BE2C (cell line): ENCODE data around the gene C22orf39.
"Not testable (repeated sequence)": the region's sequence is repeated elsewhere in the genome, so short reads cannot be mapped to it uniquely, and the experiment has no call there.

Experiments used
- DNase-seq: peaks from one replicate; pipeline ENCODE4 v3.0.0-alpha.2; 2020
- H3K27me3 ChIP-seq: fragments of 250-450 bp; sonication (Bioruptor Pico); 2 replicates; pipeline ENCODE4 v1.5.1; 2020; ENCODE audit warnings: mild to moderate bottlenecking
- H3K36me3 ChIP-seq: fragments of 250-450 bp; sonication (Bioruptor Pico); 2 replicates; pipeline ENCODE4 v1.5.1; 2020; ENCODE audit warnings: mild to moderate bottlenecking
- H3K4me1 ChIP-seq: fragments of 250-450 bp; sonication (Bioruptor Pico); 2 replicates; pipeline ENCODE4 v1.5.1; 2020
- H3K4me3 ChIP-seq: 2 replicates; pipeline ENCODE4 v1.5.1; 2011; ENCODE audit warnings: low read depth, low read length
- H3K9me3 ChIP-seq: fragments of 250-450 bp; sonication (Bioruptor Pico); 2 replicates; pipeline ENCODE4 v1.5.1; 2020
- TF ChIP-seq, protein P1 (sequence below): IDR thresholded peaks from 2 replicates; pipeline ENCODE4 v1.5.1; 2012; ENCODE audit warnings: mild to moderate bottlenecking, low read depth, low read length

The C22orf39 gene

DNA sequence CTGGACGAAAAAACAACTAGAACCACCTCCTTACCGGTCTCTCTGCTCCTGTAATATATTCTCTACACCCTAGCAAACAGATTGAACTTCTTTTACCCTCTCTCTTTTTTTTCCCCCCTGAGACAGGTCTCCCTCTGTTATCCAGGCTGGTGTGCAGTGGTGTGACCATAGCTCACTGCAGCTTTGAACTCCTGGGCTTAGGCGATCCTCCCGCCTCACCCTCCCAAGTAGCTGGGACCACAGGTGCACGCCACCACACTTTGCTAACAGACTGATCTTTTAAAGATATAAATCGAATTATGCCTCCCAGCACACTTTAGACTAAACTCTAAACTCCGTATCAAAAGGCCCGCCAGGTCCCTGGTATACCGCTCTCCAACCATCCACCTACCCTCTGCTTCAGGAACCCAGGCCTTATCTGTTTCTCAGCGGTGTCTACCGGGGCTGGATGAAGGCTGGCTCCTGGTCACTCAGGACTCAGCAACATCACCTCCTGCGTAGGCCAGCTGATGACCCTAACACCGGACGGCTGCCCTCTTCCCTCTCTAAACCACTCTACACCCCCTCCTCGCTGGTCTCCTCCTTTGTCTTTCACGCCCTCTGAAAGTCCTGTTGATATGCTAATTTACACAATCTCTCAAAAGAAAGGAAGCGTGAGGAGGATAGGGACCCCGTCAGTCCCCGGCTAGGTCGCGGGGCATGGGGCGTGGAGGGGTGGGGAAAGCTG lies 745 bp downstream of the C22orf39 start:
- TF ChIP-seq, protein P1, sequence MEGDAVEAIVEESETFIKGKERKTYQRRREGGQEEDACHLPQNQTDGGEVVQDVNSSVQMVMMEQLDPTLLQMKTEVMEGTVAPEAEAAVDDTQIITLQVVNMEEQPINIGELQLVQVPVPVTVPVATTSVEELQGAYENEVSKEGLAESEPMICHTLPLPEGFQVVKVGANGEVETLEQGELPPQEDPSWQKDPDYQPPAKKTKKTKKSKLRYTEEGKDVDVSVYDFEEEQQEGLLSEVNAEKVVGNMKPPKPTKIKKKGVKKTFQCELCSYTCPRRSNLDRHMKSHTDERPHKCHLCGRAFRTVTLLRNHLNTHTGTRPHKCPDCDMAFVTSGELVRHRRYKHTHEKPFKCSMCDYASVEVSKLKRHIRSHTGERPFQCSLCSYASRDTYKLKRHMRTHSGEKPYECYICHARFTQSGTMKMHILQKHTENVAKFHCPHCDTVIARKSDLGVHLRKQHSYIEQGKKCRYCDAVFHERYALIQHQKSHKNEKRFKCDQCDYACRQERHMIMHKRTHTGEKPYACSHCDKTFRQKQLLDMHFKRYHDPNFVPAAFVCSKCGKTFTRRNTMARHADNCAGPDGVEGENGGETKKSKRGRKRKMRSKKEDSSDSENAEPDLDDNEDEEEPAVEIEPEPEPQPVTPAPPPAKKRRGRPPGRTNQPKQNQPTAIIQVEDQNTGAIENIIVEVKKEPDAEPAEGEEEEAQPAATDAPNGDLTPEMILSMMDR = no peak
- Histone ChIP-seq H3K4me1 (no peaks in the 10 kb centered on the region), H3K4me3 (peak overlapping the region; percentile 90), H3K36me3 (peaks cover 37% of the 10 kb centered on the region), H3K9me3 (no peaks in the 10 kb centered on the region), H3K27me3 (no peaks in the 10 kb centered on the region)
- no peak for DNase-seq

DNA sequence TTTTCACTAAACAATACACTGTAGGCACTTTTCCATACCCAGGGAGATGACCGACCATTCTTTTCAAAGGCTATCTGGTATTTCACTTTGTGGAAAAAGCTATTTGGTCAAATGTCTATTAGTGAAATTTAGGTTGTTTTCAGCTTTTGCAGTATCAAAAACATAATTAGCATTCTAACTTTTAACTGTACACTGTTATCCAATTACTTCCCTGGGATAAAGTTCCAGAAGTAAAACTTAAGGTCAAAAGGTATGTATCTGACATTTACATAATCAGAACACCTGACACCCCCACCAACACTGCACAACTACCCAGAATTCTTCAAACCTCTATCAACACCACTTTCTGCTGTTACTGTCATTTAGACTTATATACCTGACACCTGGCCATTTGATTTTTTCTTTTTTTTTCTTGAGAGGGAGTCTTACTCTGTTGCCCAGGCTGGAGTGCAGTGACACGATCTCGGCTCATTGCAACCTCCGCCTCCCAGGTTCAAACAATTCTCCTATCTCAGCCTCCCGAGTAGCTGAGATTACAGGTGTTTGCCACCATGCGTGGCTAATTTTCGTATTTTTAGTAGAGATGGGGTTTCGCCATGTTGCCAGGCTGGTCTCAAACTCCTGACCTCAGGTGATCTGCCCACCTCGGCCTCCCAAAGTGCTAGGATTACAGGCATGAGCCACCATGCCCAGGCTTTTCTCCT lies 2.1 kb downstream of the C22orf39 start:
- H3K4me3 ChIP-seq, H3K27me3 ChIP-seq, DNase-seq, H3K4me1 ChIP-seq, H3K9me3 ChIP-seq: not testable (repeated sequence)
- peaks cover 40% of the 10 kb centered on the region for H3K36me3 ChIP-seq

DNA sequence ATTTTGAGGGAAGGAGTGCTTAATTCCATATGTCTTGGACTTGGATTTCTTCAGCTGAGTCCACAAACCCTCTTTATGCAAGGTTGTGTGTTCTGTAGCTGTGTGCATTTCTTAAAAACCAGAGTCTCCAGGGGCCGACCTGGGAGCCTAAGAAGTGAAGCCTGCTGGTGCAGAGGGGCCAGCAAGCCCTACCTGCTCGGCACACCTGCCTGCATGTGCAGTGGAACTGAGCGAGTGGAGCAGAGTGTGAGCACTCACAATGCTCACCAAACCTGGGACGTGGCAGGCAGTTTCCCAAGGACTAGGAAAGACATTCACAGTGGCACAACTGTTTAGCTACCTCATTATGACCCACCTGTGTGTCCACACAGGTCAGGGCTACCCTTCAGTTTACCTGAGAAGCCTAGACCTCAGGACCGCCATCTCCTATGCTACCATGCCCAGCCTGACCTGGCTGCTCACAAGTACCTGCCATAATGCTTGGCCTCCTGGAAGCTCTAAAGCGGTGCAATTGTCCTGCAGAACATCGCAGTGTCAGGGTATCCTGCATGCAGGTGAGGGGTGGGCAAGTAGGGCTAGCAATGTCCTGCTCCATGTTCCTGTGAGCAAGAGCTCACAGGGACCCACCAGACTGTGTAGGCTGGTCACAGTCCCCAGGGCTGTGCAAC lies 3.8 kb downstream of the C22orf39 start:
- H3K27me3 ChIP-seq = no peaks in the 10 kb centered on the region
- peaks cover 35% of the 10 kb centered on the region for H3K36me3 ChIP-seq
- no peaks in the 10 kb centered on the region for H3K4me1 ChIP-seq

DNA sequence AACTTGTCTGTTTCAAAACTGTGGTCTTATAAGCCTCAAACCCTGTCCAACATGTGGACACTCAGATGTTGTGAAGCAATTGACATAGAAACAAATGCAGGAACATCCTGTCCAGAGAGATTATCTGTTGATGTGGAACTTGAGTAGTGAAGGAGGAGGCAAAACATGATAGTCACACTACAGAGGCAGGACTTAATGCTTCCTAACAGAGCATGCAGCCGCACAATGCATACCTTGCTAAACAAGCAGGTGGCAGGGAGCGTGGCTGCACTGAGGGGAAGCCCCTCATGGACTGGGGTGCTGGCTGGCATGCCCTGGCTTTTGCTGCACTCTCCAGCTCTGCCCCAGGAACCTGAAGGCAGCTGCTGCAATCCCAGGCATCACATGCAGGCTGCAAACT lies 5.3 kb downstream of the C22orf39 start:
- Histone ChIP-seq H3K4me3 (no peak overlapping the region), H3K9me3 (no peaks in the 10 kb centered on the region), H3K4me1 (no peaks in the 10 kb centered on the region), H3K36me3 (peaks cover 38% of the 10 kb centered on the region), H3K27me3 (no peaks in the 10 kb centered on the region)
- DNase-seq = no peak
- TF ChIP-seq, protein P1 = no peak

More for the DNA sequence above, 3.8 kb downstream of the C22orf39 start:
- TF ChIP-seq, protein P1 = no peak
- Histone ChIP-seq H3K4me3 (no peak overlapping the region), H3K9me3 (no peaks in the 10 kb centered on the region)
- no peak for DNase-seq

DNA sequence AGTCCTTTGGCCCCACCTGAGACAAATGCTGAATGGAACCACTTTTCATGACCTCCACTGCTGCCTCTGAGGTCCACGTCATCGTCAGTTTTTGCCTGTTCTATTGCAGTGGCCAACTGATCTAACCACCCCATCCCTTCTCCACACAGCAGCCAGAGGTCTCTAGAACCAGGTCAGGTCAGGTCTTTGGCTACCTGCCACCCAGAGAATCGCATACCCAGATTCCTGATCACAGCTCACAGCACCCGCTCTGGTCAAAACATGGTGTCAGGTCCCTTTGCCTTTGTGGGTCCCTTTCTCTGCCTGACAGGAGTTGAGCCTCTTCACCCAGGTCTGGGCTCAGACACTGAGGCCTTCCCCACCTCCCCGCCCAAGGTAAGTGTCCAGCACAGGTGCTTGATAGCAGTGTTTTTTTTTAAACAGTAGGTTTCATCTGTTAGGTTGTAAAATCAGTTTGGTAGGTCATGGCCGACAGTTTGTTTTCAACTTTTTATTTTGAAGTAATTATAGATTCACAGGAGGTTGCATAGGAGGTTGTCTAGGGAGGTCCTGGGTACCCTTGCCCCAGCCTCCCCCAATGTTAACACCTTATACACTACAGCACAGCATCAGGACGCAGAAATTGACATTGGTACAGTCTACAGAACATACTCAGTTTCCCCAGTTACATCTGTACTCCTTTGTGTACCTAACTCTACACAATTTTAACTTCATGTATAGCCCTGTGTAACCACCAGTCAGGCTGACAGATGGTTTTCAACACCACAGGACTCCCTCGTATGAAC lies 6.9 kb downstream of the C22orf39 start:
- TF ChIP-seq, protein P1 = no peak
- Histone ChIP-seq H3K9me3 (no peaks in the 10 kb centered on the region), H3K27me3 (no peaks in the 10 kb centered on the region), H3K36me3 (peaks cover 43% of the 10 kb centered on the region), H3K4me3 (no peak overlapping the region), H3K4me1 (no peaks in the 10 kb centered on the region)
- no peak for DNase-seq

DNA sequence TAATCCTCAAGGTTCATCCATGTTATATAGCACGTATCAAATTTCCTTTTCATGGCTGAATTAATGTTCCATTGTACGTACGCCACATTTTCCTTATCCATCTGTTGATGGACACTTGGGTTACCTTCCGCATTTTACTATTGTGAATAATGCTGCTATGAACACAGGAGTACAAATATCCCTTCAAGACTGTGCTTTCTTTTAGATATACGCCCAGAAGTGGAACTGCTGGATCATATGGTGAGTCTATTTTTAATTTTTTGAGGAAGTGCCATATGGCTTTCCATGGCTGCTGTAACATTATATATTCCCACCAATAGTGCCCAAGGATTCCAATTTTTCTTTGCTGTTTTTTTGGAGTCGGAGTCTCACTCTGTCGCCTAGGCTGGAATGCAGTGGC lies 9.2 kb downstream of the C22orf39 start:
- Histone ChIP-seq H3K27me3 (no peaks in the 10 kb centered on the region), H3K4me3 (no peak overlapping the region), H3K36me3 (peaks cover 40% of the 10 kb centered on the region), H3K4me1 (no peaks in the 10 kb centered on the region), H3K9me3 (no peaks in the 10 kb centered on the region)
- TF ChIP-seq, protein P1 = no peak
- no peak for DNase-seq

DNA sequence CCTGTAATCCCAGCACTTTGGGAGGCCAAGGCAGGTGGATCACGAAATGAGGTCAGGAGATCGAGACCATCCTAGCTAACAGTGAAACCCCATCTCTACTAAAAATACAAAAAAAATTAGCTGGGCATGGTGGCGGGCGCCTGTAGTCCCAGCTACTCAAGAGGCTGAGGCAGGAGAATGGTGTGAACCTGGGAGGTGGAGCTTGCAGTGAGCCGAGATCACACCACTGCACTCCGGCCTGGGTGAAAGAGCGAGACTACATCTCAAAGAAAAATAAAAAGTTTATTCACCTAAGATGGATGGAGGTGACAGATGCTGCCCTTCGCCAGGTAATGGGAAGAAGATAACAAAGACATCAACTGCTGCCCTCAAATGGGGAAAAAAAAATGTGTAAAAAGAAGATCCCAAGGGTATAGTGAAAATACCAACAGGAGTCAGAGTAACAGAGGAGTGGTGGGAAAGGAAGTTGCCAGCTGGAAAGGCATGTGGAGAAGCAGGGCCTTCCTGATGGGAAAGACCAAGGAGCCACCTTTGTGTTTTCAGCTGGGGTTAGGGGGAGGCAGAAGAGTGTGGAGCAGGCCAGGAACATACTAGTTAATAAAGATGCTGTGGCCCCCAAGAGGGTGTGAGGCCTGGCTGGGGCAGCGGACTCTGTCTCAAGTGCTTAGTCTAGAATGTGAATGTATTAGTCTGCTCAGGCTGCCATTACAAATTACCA lies 10.9 kb downstream of the C22orf39 start:
- DNase-seq, H3K4me3 ChIP-seq, H3K9me3 ChIP-seq, H3K4me1 ChIP-seq, H3K27me3 ChIP-seq: not testable (repeated sequence)
- H3K36me3 ChIP-seq = peaks cover 27% of the 10 kb centered on the region
